ENCODE measurements around the gene OR51B6. TPM values are rescaled to one million over a fixed set of nuclear protein-coding genes. Genes with fewer than 3 reads are reported as not detected.
"Not testable (repeated sequence)": the region's sequence is repeated elsewhere in the genome, so short reads cannot be mapped to it uniquely, and the experiment has no call there.

Gene OR51B6
- total and polyA plus RNA-seq, 3 experiments from 2014 or later, result not detected

- Mint-ChIP-seq H3K9me3 (peaks cover 0 to 2% (median 0%) of the 10 kb centered on the region in 5 donors), H3K4me1 (no peaks in the 10 kb centered on the region), H3K27me3 (peaks cover 0 to 2% of the 10 kb centered on the region in 2 donors), H3K36me3 (no peaks in the 10 kb centered on the region), H3K27ac (no peak overlapping the region), H3K4me3 (no peak overlapping the region)
- DNase-seq, result no peak
- ChIA-PET POLR2A (no interaction called here), CTCF (no interaction called here)
- Histone ChIP-seq H3K4me1 (ENCODE audit: insufficient read depth, low read length) (no peaks in the 10 kb centered on the region), H3K4me3 (ENCODE audit: low read length) (no peak overlapping the region), H3K27ac (ENCODE audit: low read depth, low read length) (no peak overlapping the region), H3K27me3 (ENCODE audit: insufficient read depth, low read length, poor library complexity, severe bottlenecking) (no peaks in the 10 kb centered on the region), H3K9me3 (ENCODE audit: low read length) (no peaks in the 10 kb centered on the region), H3K36me3 (ENCODE audit: insufficient read depth, low read length) (no peaks in the 10 kb centered on the region)
Observed at GRCh38 chr11:5349550-5349949, 1.8 kb upstream of the OR51B6 start.

GRCh38 chr11:5356031-5356430 is 4.7 kb downstream of the OR51B6 start:
- H3K4me3 Mint-ChIP-seq; H3K27me3 ChIP-seq (ENCODE audit: insufficient read depth, low read length, poor library complexity, severe bottlenecking); H3K27me3 Mint-ChIP-seq; POLR2A ChIA-PET; DNase-seq; H3K36me3 ChIP-seq (ENCODE audit: insufficient read depth, low read length); CTCF ChIA-PET; H3K4me1 ChIP-seq (ENCODE audit: insufficient read depth, low read length); H3K27ac Mint-ChIP-seq; H3K9me3 ChIP-seq (ENCODE audit: low read length); H3K4me3 ChIP-seq (ENCODE audit: low read length); H3K4me1 Mint-ChIP-seq; H3K27ac ChIP-seq (ENCODE audit: low read depth, low read length); H3K36me3 Mint-ChIP-seq: not testable (repeated sequence)
- peaks cover 0 to 10% (median 2%) of the 10 kb centered on the region in 5 donors for H3K9me3 Mint-ChIP-seq

GRCh38 chr11:5362017-5362625 is 10.8 kb downstream of the OR51B6 start:
- Histone ChIP-seq H3K27me3 (ENCODE audit: insufficient read depth, low read length, poor library complexity, severe bottlenecking) (no peaks in the 10 kb centered on the region), H3K9me3 (ENCODE audit: low read length) (no peaks in the 10 kb centered on the region), H3K36me3 (ENCODE audit: insufficient read depth, low read length) (no peaks in the 10 kb centered on the region), H3K4me3 (ENCODE audit: low read length) (no peak overlapping the region), H3K27ac (ENCODE audit: low read depth, low read length) (no peak overlapping the region), H3K4me1 (ENCODE audit: insufficient read depth, low read length) (no peaks in the 10 kb centered on the region)
- no peaks in the 10 kb centered on the region for H3K36me3 Mint-ChIP-seq
- DNase-seq, result no peak
- H3K27ac Mint-ChIP-seq, result no peak overlapping the region
- H3K27me3 Mint-ChIP-seq, result peaks cover 0 to 2% of the 10 kb centered on the region in 2 donors
- POLR2A ChIA-PET, result no interaction called here
- no peaks in the 10 kb centered on the region for H3K4me1 Mint-ChIP-seq
- peaks cover 0 to 8% (median 0%) of the 10 kb centered on the region in 5 donors for H3K9me3 Mint-ChIP-seq
- H3K4me3 Mint-ChIP-seq, result no peak overlapping the region
- CTCF ChIA-PET, result no interaction called here

DNA sequence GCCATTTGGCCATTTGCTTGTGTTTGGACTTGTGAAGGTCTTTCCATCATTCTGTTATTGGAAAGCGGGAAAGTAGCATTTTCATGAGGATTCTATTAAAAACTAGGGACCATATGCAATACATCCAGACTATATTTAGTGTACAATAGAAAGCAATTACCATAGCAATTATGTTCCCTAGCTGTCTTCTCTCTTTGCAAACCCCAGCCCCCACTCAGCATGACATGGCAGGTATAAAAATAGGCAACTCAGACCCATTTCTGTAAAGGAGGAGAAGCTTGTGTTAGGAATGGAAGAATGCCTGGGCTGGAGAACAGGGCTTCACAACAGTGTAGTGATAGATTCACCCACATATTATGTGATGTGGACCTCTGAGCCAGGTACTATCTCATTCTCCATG is 12.4 kb downstream of the OR51B6 start:
- Mint-ChIP-seq H3K4me1 (no peaks in the 10 kb centered on the region), H3K27ac (no peak overlapping the region), H3K36me3 (no peaks in the 10 kb centered on the region), H3K4me3 (no peak overlapping the region), H3K27me3 (peaks cover 0 to 2% of the 10 kb centered on the region in 2 donors), H3K9me3 (peaks cover 0 to 5% (median 0%) of the 10 kb centered on the region in 5 donors)
- POLR2A ChIA-PET, result no interaction called here
- Histone ChIP-seq H3K4me3 (ENCODE audit: low read length) (no peak overlapping the region), H3K27ac (ENCODE audit: low read depth, low read length) (no peak overlapping the region), H3K36me3 (ENCODE audit: insufficient read depth, low read length) (no peaks in the 10 kb centered on the region), H3K27me3 (ENCODE audit: insufficient read depth, low read length, poor library complexity, severe bottlenecking) (no peaks in the 10 kb centered on the region), H3K9me3 (ENCODE audit: low read length) (no peaks in the 10 kb centered on the region), H3K4me1 (ENCODE audit: insufficient read depth, low read length) (no peaks in the 10 kb centered on the region)
- CTCF ChIA-PET, result no interaction called here
- no peak for DNase-seq

- H3K27me3 ChIP-seq (ENCODE audit: insufficient read depth, low read length, poor library complexity, severe bottlenecking), result no peaks in the 10 kb centered on the region
- H3K4me3 ChIP-seq (ENCODE audit: low read length), result no peak overlapping the region
- no peaks in the 10 kb centered on the region for H3K9me3 ChIP-seq (ENCODE audit: low read length)
- H3K4me1 ChIP-seq (ENCODE audit: insufficient read depth, low read length), result no peaks in the 10 kb centered on the region
- H3K36me3 Mint-ChIP-seq, result no peaks in the 10 kb centered on the region
- DNase-seq, result no peak
- no peak overlapping the region for H3K4me3 Mint-ChIP-seq
- H3K36me3 ChIP-seq (ENCODE audit: insufficient read depth, low read length), result no peaks in the 10 kb centered on the region
- H3K27me3 Mint-ChIP-seq, result peaks cover 0 to 2% of the 10 kb centered on the region in 2 donors
- ChIA-PET POLR2A (no interaction called here), CTCF (no interaction called here)
- H3K27ac ChIP-seq (ENCODE audit: low read depth, low read length), result no peak overlapping the region
- no peaks in the 10 kb centered on the region for H3K4me1 Mint-ChIP-seq
- peak overlapping the region in 1 of 8 donors; percentile 26 for H3K27ac Mint-ChIP-seq
- H3K9me3 Mint-ChIP-seq, result peaks cover 0 to 3% (median 0%) of the 10 kb centered on the region in 5 donors
Observed at GRCh38 chr11:5364214-5364613, 12.9 kb downstream of the OR51B6 start.

- H3K36me3 ChIP-seq (ENCODE audit: insufficient read depth, low read length); H3K36me3 Mint-ChIP-seq; CTCF ChIA-PET; H3K4me3 Mint-ChIP-seq; H3K4me1 Mint-ChIP-seq; H3K27ac Mint-ChIP-seq; POLR2A ChIA-PET; H3K27ac ChIP-seq (ENCODE audit: low read depth, low read length); DNase-seq; H3K27me3 ChIP-seq (ENCODE audit: insufficient read depth, low read length, poor library complexity, severe bottlenecking); H3K4me1 ChIP-seq (ENCODE audit: insufficient read depth, low read length); H3K27me3 Mint-ChIP-seq; H3K9me3 Mint-ChIP-seq; H3K4me3 ChIP-seq (ENCODE audit: low read length); H3K9me3 ChIP-seq (ENCODE audit: low read length): not testable (repeated sequence)
Observed at GRCh38 chr11:5366365-5366764, 15.1 kb downstream of the OR51B6 start.

GRCh38 chr11:5366856-5367255 is 15.5 kb downstream of the OR51B6 start:
- Mint-ChIP-seq H3K27me3 (peaks cover 2 to 7% of the 10 kb centered on the region in 2 donors), H3K9me3 (peaks cover 0 to 2% (median 0%) of the 10 kb centered on the region in 5 donors), H3K27ac (no peak overlapping the region), H3K4me1 (no peaks in the 10 kb centered on the region), H3K36me3 (no peaks in the 10 kb centered on the region), H3K4me3 (no peak overlapping the region)
- H3K4me3 ChIP-seq (ENCODE audit: low read length), result no peak overlapping the region
- H3K36me3 ChIP-seq (ENCODE audit: insufficient read depth, low read length), result no peaks in the 10 kb centered on the region
- no peaks in the 10 kb centered on the region for H3K4me1 ChIP-seq (ENCODE audit: insufficient read depth, low read length)
- POLR2A ChIA-PET, result no interaction called here
- CTCF ChIA-PET, result no interaction called here
- H3K27me3 ChIP-seq (ENCODE audit: insufficient read depth, low read length, poor library complexity, severe bottlenecking), result no peaks in the 10 kb centered on the region
- H3K27ac ChIP-seq (ENCODE audit: low read depth, low read length), result no peak overlapping the region
- no peak for DNase-seq
- H3K9me3 ChIP-seq (ENCODE audit: low read length), result no peaks in the 10 kb centered on the region

DNA sequence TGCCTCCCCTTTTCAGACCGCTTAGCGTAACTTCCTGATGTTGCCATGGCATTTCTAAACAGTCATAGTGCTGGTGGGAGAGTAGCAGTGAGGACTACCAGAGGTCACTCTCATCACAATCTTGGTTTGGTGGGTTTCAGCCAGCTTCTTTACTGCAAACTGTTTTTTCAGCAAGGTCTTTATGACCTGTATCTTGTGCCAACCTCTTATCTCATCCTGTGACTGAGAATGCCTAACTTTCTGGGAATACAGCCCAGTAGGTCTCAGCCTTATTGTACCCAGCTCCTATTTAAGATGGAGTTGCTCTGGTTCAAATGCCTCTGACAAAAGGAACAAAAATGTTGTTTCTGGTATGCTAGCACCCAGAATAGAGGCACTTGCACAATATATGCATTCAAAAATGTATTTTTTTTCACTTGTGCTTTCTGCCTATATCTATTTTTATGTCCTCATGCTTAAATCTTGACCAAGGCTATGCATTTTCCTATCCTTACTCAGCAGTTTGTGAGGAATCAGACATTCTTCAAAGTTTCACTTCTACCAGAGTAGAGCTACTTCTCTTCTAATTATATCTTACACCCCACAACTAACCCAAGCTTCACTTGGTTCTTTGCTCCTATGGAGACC is 16.3 kb downstream of the OR51B6 start:
- POLR2A ChIA-PET, result no interaction called here
- Mint-ChIP-seq H3K27me3 (peaks cover 2 to 10% of the 10 kb centered on the region in 2 donors), H3K4me3 (no peak overlapping the region), H3K4me1 (no peaks in the 10 kb centered on the region), H3K27ac (no peak overlapping the region), H3K36me3 (no peaks in the 10 kb centered on the region), H3K9me3 (peaks cover 0 to 3% (median 0%) of the 10 kb centered on the region in 5 donors)
- Histone ChIP-seq H3K4me3 (ENCODE audit: low read length) (no peak overlapping the region), H3K9me3 (ENCODE audit: low read length) (no peaks in the 10 kb centered on the region), H3K27ac (ENCODE audit: low read depth, low read length) (no peak overlapping the region), H3K36me3 (ENCODE audit: insufficient read depth, low read length) (no peaks in the 10 kb centered on the region), H3K27me3 (ENCODE audit: insufficient read depth, low read length, poor library complexity, severe bottlenecking) (no peaks in the 10 kb centered on the region), H3K4me1 (ENCODE audit: insufficient read depth, low read length) (no peaks in the 10 kb centered on the region)
- CTCF ChIA-PET, result no interaction called here
- no peak for DNase-seq
